OCI-LY7 (cell line): ENCODE measurements around the gene CCL3. TPM values are rescaled to one million over a fixed set of nuclear protein-coding genes. Genes with fewer than 3 reads are reported as not detected.

Experiments used
- BruUV-seq: library from RNA; stranded (reverse); fragments of 400-500 nt; replicated peaks from 2 replicates; lab custom pipeline; 2021; lab: Mats Ljungman, UMichigan
- CTCF ChIA-PET: fragments of 300-600 bp; sonication (Branson Sonifier 250); formaldehyde crosslinking; loops from one replicate; lab custom pipeline; 2022; ENCODE audit warnings: antibody characterized with exemption; ENCODE audit not compliant: unreplicated experiment; lab: Charles Lee
- POLR2A ChIA-PET: fragments of 300-600 bp; sonication (Branson Sonifier 250); formaldehyde crosslinking; loops from one replicate; lab custom pipeline; 2022; ENCODE audit warnings: antibody characterized with exemption; lab: Charles Lee
- DNase-seq: peaks from one replicate; pipeline ENCODE4 v3.0.0-alpha.2; 2015; ENCODE audit warnings: low spot score
- H2AFZ ChIP-seq: fragments of 200-600 bp; sonication (generic), shearing (Covaris generic); 2 replicates; pipeline ENCODE4 v1.6.1; 2014; ENCODE audit warnings: mild to moderate bottlenecking, antibody characterized with exemption, low read length, moderate library complexity
- H3K27ac ChIP-seq: fragments of 200-600 bp; sonication (generic); 2 replicates; pipeline ENCODE4 v1.5.1; 2014; ENCODE audit warnings: mixed run types, low read depth, mild to moderate bottlenecking, moderate library complexity, low read length, inconsistent platforms; ENCODE audit not compliant: poor library complexity, severe bottlenecking
- H3K36me3 ChIP-seq: fragments of 200-600 bp; sonication (generic); 2 replicates; pipeline ENCODE4 v1.6.1; 2014; ENCODE audit warnings: mild to moderate bottlenecking, antibody characterized with exemption, low read length, moderate library complexity, mixed read lengths; ENCODE audit not compliant: insufficient read depth
- H3K4me1 ChIP-seq: fragments of 200-600 bp; sonication (generic); 2 replicates; pipeline ENCODE4 v1.5.1; 2014; ENCODE audit warnings: mild to moderate bottlenecking, low read length; ENCODE audit not compliant: insufficient read depth, poor library complexity, severe bottlenecking
- H3K4me2 ChIP-seq: fragments of 200-600 bp; sonication (generic); 2 replicates; pipeline ENCODE4 v1.6.1; 2014; ENCODE audit warnings: mild to moderate bottlenecking, low read length
- H3K4me3 ChIP-seq: fragments of 200-600 bp; sonication (generic); 2 replicates; pipeline ENCODE4 v1.5.1; 2014; ENCODE audit warnings: mild to moderate bottlenecking, low read depth, low read length; ENCODE audit not compliant: poor library complexity, severe bottlenecking
- H3K79me2 ChIP-seq: fragments of 200-600 bp; sonication (generic); 2 replicates; pipeline ENCODE4 v1.6.1; 2016; ENCODE audit warnings: low read depth, mild to moderate bottlenecking, low read length, moderate library complexity, mixed read lengths; ENCODE audit not compliant: insufficient read depth
- H3K9me2 ChIP-seq: fragments of 200-600 bp; sonication (generic); 2 replicates; pipeline ENCODE4 v1.6.1; 2016; ENCODE audit warnings: mild to moderate bottlenecking, low read length, mixed read lengths; ENCODE audit not compliant: insufficient read depth
- H3K9me3 ChIP-seq: fragments of 200-600 bp; sonication (generic); 2 replicates; pipeline ENCODE4 v1.6.1; 2014; ENCODE audit warnings: mild to moderate bottlenecking, mixed run types, low read length, mixed read lengths
- H4K20me1 ChIP-seq: fragments of 200-600 bp; sonication (generic); 2 replicates; pipeline ENCODE4 v1.6.1; 2014; ENCODE audit warnings: mild to moderate bottlenecking, antibody characterized with exemption, low read length, moderate library complexity, mixed read lengths; ENCODE audit not compliant: insufficient read depth
- CTCF ChIP-seq: fragments of 200-600 bp; sonication (generic); conservative IDR thresholded peaks from 2 replicates; pipeline ENCODE4 v1.5.1; 2014; ENCODE audit warnings: mild to moderate bottlenecking, antibody characterized with exemption, low read length, moderate library complexity, mixed read lengths
- EZH2phosphoT487 ChIP-seq: fragments of 200-600 bp; sonication (generic); IDR thresholded peaks from 2 replicates; pipeline ENCODE4 v1.6.1; 2018; ENCODE audit warnings: low read depth, borderline replicate concordance, mild to moderate bottlenecking, mixed run types, antibody characterized with exemption, low read length, moderate library complexity, mixed read lengths
- intact Hi-C: fragments of 100-400 bp; cut with micrococcal nuclease; formaldehyde crosslinking; loops from one replicate; pipeline ENCODE4 v1.10.0; 2022; ENCODE audit not compliant: unreplicated experiment
- small RNA-seq: library from RNA; depleted of rRNA; stranded (forward); fragments of <200 nt; gene quantifications from one replicate; pipeline ENCODE3, GENCODE V24; 2014
- total RNA-seq, 2 experiments: library from RNA; depleted of rRNA in 1 of 2; stranded (reverse); fragments of >200 nt in 1 of 2; shearing (Covaris generic) in 1 of 2; gene quantifications; 2 replicates each; pipeline ENCODE4 v1.2.3, GENCODE V29; 2014 to 2022

Gene CCL3
- total RNA-seq, 2 experiments from 2014 or later, result not detected

DNA sequence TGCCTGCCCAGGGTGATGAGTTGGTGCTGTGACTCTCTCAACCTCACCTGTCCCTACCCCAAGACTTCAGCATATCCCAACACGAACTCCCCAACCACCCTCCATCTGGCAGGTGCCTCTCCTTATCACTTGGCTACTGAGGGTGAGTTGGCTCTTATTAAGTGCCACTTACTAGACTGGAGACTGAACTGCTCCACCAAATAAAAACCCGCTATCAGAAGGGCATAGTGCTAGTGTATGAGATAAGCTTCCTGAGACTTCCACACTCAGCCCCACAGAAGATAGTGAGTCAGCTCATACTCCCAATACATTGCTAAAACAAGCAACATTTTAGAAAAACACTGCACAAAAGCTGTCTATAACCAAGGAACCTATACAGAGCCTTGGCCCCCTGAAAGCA lies 41.9 kb downstream of the CCL3 start:
- no peaks in the 10 kb centered on the region for H3K9me2 ChIP-seq
- no peaks in the 10 kb centered on the region for H3K36me3 ChIP-seq
- H3K9me3 ChIP-seq, result no peaks in the 10 kb centered on the region
- CTCF ChIA-PET, result no interaction called here
- BruUV-seq, result no TSS peak
- POLR2A ChIA-PET, result no interaction called here
- no peak overlapping the region for H3K27ac ChIP-seq
- no peaks in the 10 kb centered on the region for H3K4me1 ChIP-seq
- H2AFZ ChIP-seq, result no peak overlapping the region
- no peaks in the 10 kb centered on the region for H3K79me2 ChIP-seq
- no peak overlapping the region for H3K4me3 ChIP-seq
- H4K20me1 ChIP-seq, result no peaks in the 10 kb centered on the region
- intact Hi-C loops, result no loop called here
- no peak overlapping the region for H3K4me2 ChIP-seq
- TF ChIP-seq CTCF (no peak), EZH2phosphoT487 (no peak)
- DNase-seq, result no peak

Small RNA genes within 50 kb of the gene (small RNA-seq; reads per million reads assigned to genes)
- gene RN7SL301P, result not detected

Other genes starting within 250 kb of the CCL3 start
- gene HEATR9, start 221.3 kb downstream of the CCL3 start, total RNA-seq (2014; rRNA removed; shearing (Covaris generic)), result not detected in 2 replicates
- gene HEATR9, start 221.3 kb downstream of the CCL3 start, total RNA-seq (2022), result not detected in 2 replicates
- gene CCL5, start 209.8 kb downstream of the CCL3 start, total RNA-seq (2014; rRNA removed; shearing (Covaris generic)), result not detected in 2 replicates
- 0.41 and 0.88 TPM in 2 replicates for gene CCL5, start 209.8 kb downstream of the CCL3 start, total RNA-seq (2022)
- 3.3 and 4.1 TPM in 2 replicates for gene RDM1, start 159.4 kb downstream of the CCL3 start, total RNA-seq (2014; rRNA removed; shearing (Covaris generic))
- gene RDM1, start 159.4 kb downstream of the CCL3 start, total RNA-seq (2022), result 11.0 and 16.4 TPM in 2 replicates
- gene LYZL6, start 146.4 kb downstream of the CCL3 start, total RNA-seq (2014; rRNA removed; shearing (Covaris generic)), result not detected in 2 replicates
- not detected in 2 replicates for gene LYZL6, start 146.4 kb downstream of the CCL3 start, total RNA-seq (2022)
- not detected in 2 replicates for gene CCL16, start 108.6 kb downstream of the CCL3 start, total RNA-seq (2014; rRNA removed; shearing (Covaris generic))
- not detected in 2 replicates for gene CCL16, start 108.6 kb downstream of the CCL3 start, total RNA-seq (2022)
- gene CCL14, start 103.4 kb downstream of the CCL3 start, total RNA-seq (2014; rRNA removed; shearing (Covaris generic)), result not detected in 2 replicates
- not detected in 2 replicates for gene CCL14, start 103.4 kb downstream of the CCL3 start, total RNA-seq (2022)
- not detected in 2 replicates for gene CCL15, start 88.6 kb downstream of the CCL3 start, total RNA-seq (2014; rRNA removed; shearing (Covaris generic))
- not detected in 2 replicates for gene CCL15, start 88.6 kb downstream of the CCL3 start, total RNA-seq (2022)
- gene CCL23, start 72.2 kb downstream of the CCL3 start, total RNA-seq (2014; rRNA removed; shearing (Covaris generic)), result not detected in 2 replicates
- not detected in 2 replicates for gene CCL23, start 72.2 kb downstream of the CCL3 start, total RNA-seq (2022)
- not detected in 2 replicates for gene CCL18, start 25.9 kb downstream of the CCL3 start, total RNA-seq (2014; rRNA removed; shearing (Covaris generic))
- not detected in 2 replicates for gene CCL18, start 25.9 kb downstream of the CCL3 start, total RNA-seq (2022)
- gene CCL4, start 13.7 kb upstream of the CCL3 start, total RNA-seq (2014; rRNA removed; shearing (Covaris generic)), result 0.09 TPM in 1 of 2 replicates, not detected in the other
- gene CCL4, start 13.7 kb upstream of the CCL3 start, total RNA-seq (2022), result not detected in 2 replicates
- 1.5 and 3.0 TPM in 2 replicates for gene TBC1D3B, start 86.5 kb upstream of the CCL3 start, total RNA-seq (2014; rRNA removed; shearing (Covaris generic))
- gene TBC1D3B, start 86.5 kb upstream of the CCL3 start, total RNA-seq (2022), result 12.8 and 13.8 TPM in 2 replicates
- gene CCL3L1, start 106.6 kb upstream of the CCL3 start, total RNA-seq (2014; rRNA removed; shearing (Covaris generic)), result 0.10 TPM in 1 of 2 replicates, not detected in the other
- gene CCL3L1, start 106.6 kb upstream of the CCL3 start, total RNA-seq (2022), result 0.44 TPM in 1 of 2 replicates, not detected in the other
- gene CCL4L2, start 120.9 kb upstream of the CCL3 start, total RNA-seq (2014; rRNA removed; shearing (Covaris generic)), result 0.50 TPM in 1 of 2 replicates, not detected in the other
- not detected in 2 replicates for gene CCL4L2, start 120.9 kb upstream of the CCL3 start, total RNA-seq (2022)
- 0.19 TPM in 1 of 2 replicates, not detected in the other for gene TBC1D3I, start 174.4 kb upstream of the CCL3 start, total RNA-seq (2014; rRNA removed; shearing (Covaris generic))
- gene TBC1D3I, start 174.4 kb upstream of the CCL3 start, total RNA-seq (2022), result 0.55 and 0.79 TPM in 2 replicates
- not detected in 2 replicates for gene TBC1D3G, start 233.7 kb upstream of the CCL3 start, total RNA-seq (2014; rRNA removed; shearing (Covaris generic))
- not detected in 2 replicates for gene TBC1D3G, start 233.7 kb upstream of the CCL3 start, total RNA-seq (2022)